HepG2 (cell line): ENCODE measurements around the gene TFEB. TPM values are rescaled to one million over a fixed set of nuclear protein-coding genes. Genes with fewer than 3 reads are reported as not detected.

Experiments
- AGO1 ChIP-seq: fragments of 200-400 bp; formaldehyde crosslinking; IDR thresholded peaks from 2 replicates; pipeline ENCODE4 v1.6.1; 2017; ENCODE audit warnings: mild to moderate bottlenecking, low read depth, low read length, moderate library complexity; ENCODE audit not compliant: poor library complexity, severe bottlenecking
- ATF7 ChIP-seq, 2 experiments: fragments of 450-650 bp in 1 of 2; sonication (generic) in 1 of 2; formaldehyde crosslinking in 1 of 2; IDR thresholded peaks; 2 replicates each; pipeline versions ENCODE4 v1.4.0 to v1.6.1; 2016 to 2020; ENCODE audit warnings: antibody characterized with exemption in 1 of 2, mild to moderate bottlenecking in 1 of 2, missing genetic modification reagents in 1 of 2
- CREB1 ChIP-seq, 2 experiments: fragments of 450-650 bp in 1 of 2; IDR thresholded peaks; 2 replicates each; pipeline ENCODE4 v1.6.1; 2016 to 2017; ENCODE audit warnings: control low read depth in 1 of 2, mild to moderate bottlenecking in 1 of 2, missing compliant biosample characterization in 1 of 2, missing genetic modification characterization in 1 of 2
- FOSL1 ChIP-seq: sonication (generic); formaldehyde crosslinking; IDR thresholded peaks from 2 replicates; pipeline ENCODE4 v1.9.0; 2021; ENCODE audit warnings: missing genetic modification reagents, borderline replicate concordance
- FOXC1 ChIP-seq: sonication (generic); formaldehyde crosslinking; IDR thresholded peaks from 2 replicates; pipeline ENCODE4 v1.8.0; 2022; ENCODE audit warnings: mild to moderate bottlenecking, missing genetic modification reagents, borderline replicate concordance
- GTF3A ChIP-seq: sonication (generic); formaldehyde crosslinking; conservative IDR thresholded peaks from 2 replicates; pipeline ENCODE4 v1.4.0; 2020; ENCODE audit warnings: mild to moderate bottlenecking, missing genetic modification reagents
- HNF1A ChIP-seq, 2 experiments: sonication (generic) in 1 of 2; formaldehyde crosslinking in 1 of 2; IDR thresholded peaks; 2 replicates each; pipeline versions ENCODE4 v1.4.0 to v1.6.1; 2016 to 2020; ENCODE audit warnings: borderline replicate concordance in 1 of 2, low read depth in 1 of 2, mild to moderate bottlenecking in 1 of 2, missing genetic modification reagents in 1 of 2
- RFX5 ChIP-seq: IDR thresholded peaks from 2 replicates; pipeline ENCODE4 v1.6.1; 2011; ENCODE audit warnings: low read depth, low read length, improper control_type of control experiment
- STAG1 ChIP-seq: sonication (generic); formaldehyde crosslinking; IDR thresholded peaks from 2 replicates; pipeline ENCODE4 v1.4.0; 2020; ENCODE audit warnings: missing genetic modification reagents
- THYN1 ChIP-seq: sonication (generic); formaldehyde crosslinking; IDR thresholded peaks from 2 replicates; pipeline ENCODE4 v1.8.1; 2023; ENCODE audit warnings: low read depth, mild to moderate bottlenecking, moderate library complexity, missing genetic modification reagents, borderline replicate concordance
- ZBTB7A ChIP-seq: sonication (generic); formaldehyde crosslinking; IDR thresholded peaks from 2 replicates; pipeline ENCODE4 v1.8.0; 2022; ENCODE audit warnings: mild to moderate bottlenecking, missing genetic modification reagents
- ZNF124 ChIP-seq: sonication (generic); formaldehyde crosslinking; IDR thresholded peaks from 2 replicates; pipeline ENCODE4 v1.4.0; 2020; ENCODE audit warnings: missing genetic modification reagents
- ZNF256 ChIP-seq: sonication (generic); formaldehyde crosslinking; conservative IDR thresholded peaks from 2 replicates; pipeline ENCODE4 v1.4.0; 2020; ENCODE audit warnings: missing genetic modification reagents
- ZNF343 ChIP-seq: sonication (generic); formaldehyde crosslinking; IDR thresholded peaks from 2 replicates; pipeline ENCODE4 v1.4.0; 2020; ENCODE audit warnings: mild to moderate bottlenecking, missing genetic modification reagents
- ZNF547 ChIP-seq: sonication (generic); formaldehyde crosslinking; IDR thresholded peaks from 2 replicates; pipeline ENCODE4 v1.5.1; 2020; ENCODE audit warnings: mild to moderate bottlenecking, missing genetic modification reagents
- ZNF558 ChIP-seq: sonication (generic); formaldehyde crosslinking; IDR thresholded peaks from 2 replicates; pipeline ENCODE4 v1.9.0; 2022; ENCODE audit warnings: mild to moderate bottlenecking, missing genetic modification reagents, borderline replicate concordance
- ZNF609 ChIP-seq: sonication (generic); formaldehyde crosslinking; IDR thresholded peaks from 2 replicates; pipeline ENCODE4 v1.4.0; 2020; ENCODE audit warnings: mild to moderate bottlenecking, missing genetic modification reagents, borderline replicate concordance
- ZNF75D ChIP-seq: sonication (generic); formaldehyde crosslinking; IDR thresholded peaks from 2 replicates; pipeline ENCODE4 v1.8.1; 2023; ENCODE audit warnings: missing genetic modification reagents, mild to moderate bottlenecking, borderline replicate concordance
- ZNF891 ChIP-seq: sonication (generic); formaldehyde crosslinking; IDR thresholded peaks from 2 replicates; pipeline ENCODE4 v1.5.0; 2020; ENCODE audit warnings: mild to moderate bottlenecking, missing genetic modification reagents
- polyA plus RNA-seq, 8 experiments: library from polyadenylated mRNA; depleted of rRNA in 3 of 8; stranded (reverse) in 7 of 8; unstranded in 1 of 8; fragments of >200 nt; fragmentation: Illumina TruSeq in 4 of 8; extraction: Trizol in 4 of 8; gene quantifications; 2 replicates each; pipeline versions ENCODE4 v1.2.1 to v1.2.3, GENCODE V29; 2011 to 2016; ENCODE audit warnings: low read depth in 4 of 8, missing spikeins in 1 of 8, mixed read lengths in 1 of 8; ENCODE audit not compliant: insufficient read depth in 1 of 8
- total RNA-seq, 5 experiments: library from RNA; depleted of rRNA; stranded (reverse); fragments of >200 nt; fragmentation: Illumina TruSeq; extraction: Trizol; gene quantifications; 2 replicates each; pipeline ENCODE4 v1.2.3, GENCODE V29; 2016; ENCODE audit warnings: low read depth in 1 of 5

Gene TFEB
- total and polyA plus RNA-seq, 2 of the 13 experiments (the other 11 are each of a cell fraction or from before 2014, with no cell fraction given): 13.3 to 18.7 TPM

GRCh38 chr6:41747256-41748101 lies 12.1 kb upstream of the TFEB start, which contains the start of gene PGC (continued):
- TF ChIP-seq ZNF609 (peak; percentile 91), STAG1 (CRISPR knock-in tag) (peak; percentile 33; the same call in 1 of the 2 replicates), RFX5 (no peak), THYN1 (CRISPR knock-in tag) (no peak), ZNF558 (CRISPR knock-in tag) (no peak), CREB1 (IDR thresholded peaks at IDR 0.05) (no peak), CREB1 (CRISPR knock-in tag; IDR thresholded peaks at IDR 0.05) (peak; percentile 81), GTF3A (no peak), ATF7 (IDR thresholded peaks at IDR 0.05) (no peak), ATF7 (CRISPR knock-in tag; IDR thresholded peaks at IDR 0.05) (peak; percentile 85), FOXC1 (CRISPR knock-in tag) (no peak), ZNF891 (CRISPR knock-in tag) (peak; percentile 90; the same call in 1 of the 2 replicates), ZNF256 (CRISPR knock-in tag) (no peak), ZNF75D (CRISPR knock-in tag) (no peak), ZNF124 (CRISPR knock-in tag) (no peak), FOSL1 (CRISPR knock-in tag) (no peak), HNF1A (IDR thresholded peaks at IDR 0.05; ENCODE audit: low read depth) (peak; percentile 74), HNF1A (CRISPR knock-in tag; IDR thresholded peaks at IDR 0.05; ENCODE audit: borderline replicate concordance) (peak; percentile 92; the same call in 1 of the 2 replicates), ZNF343 (CRISPR knock-in tag) (peak; percentile 86; the same call in 1 of the 2 replicates), ZBTB7A (CRISPR knock-in tag) (no peak), AGO1 (no peak), ZNF547 (CRISPR knock-in tag) (peak; percentile 68)
